Mesenchymal stem cell (in vitro differentiated cells and primary cell): Measurements from ENCODE around the gene REXO5.

ENCODE experiments used
- DNase-seq: peaks from one replicate; pipeline ENCODE4 v3.0.0-alpha.2; 2013
- H2AFZ ChIP-seq: one replicate; pipeline ENCODE4 v1.6.1; 2013; ENCODE audit warnings: low read depth, mild to moderate bottlenecking, control low read depth, inconsistent platforms, low read length, moderate library complexity
- H2AK5ac ChIP-seq: 2 replicates; pipeline ENCODE4 v1.6.1; 2013; ENCODE audit warnings: low read length, moderate library complexity, mild to moderate bottlenecking, inconsistent platforms; ENCODE audit not compliant: severe bottlenecking
- H2BK120ac ChIP-seq: one replicate; pipeline ENCODE4 v1.6.1; 2013; ENCODE audit warnings: low read depth, mild to moderate bottlenecking, inconsistent platforms, low read length, moderate library complexity
- H2BK12ac ChIP-seq, 2 experiments: one replicate each; pipeline ENCODE4 v1.6.1; 2013; ENCODE audit warnings: inconsistent platforms in 2 of 2, low read length in 2 of 2, mild to moderate bottlenecking in 2 of 2, moderate library complexity in 2 of 2, control low read depth in 1 of 2
- H2BK15ac ChIP-seq: one replicate; pipeline ENCODE4 v1.6.1; 2013; ENCODE audit warnings: mild to moderate bottlenecking, low read depth, inconsistent platforms; ENCODE audit not compliant: poor library complexity, severe bottlenecking
- H2BK5ac ChIP-seq: 2 replicates; pipeline ENCODE4 v1.6.1; 2013; ENCODE audit warnings: low read depth, mild to moderate bottlenecking, low read length, control low read depth, inconsistent platforms; ENCODE audit not compliant: poor library complexity, severe bottlenecking
- H3K14ac ChIP-seq, 2 experiments: one replicate each; pipeline ENCODE4 v1.6.1; 2013; ENCODE audit warnings: inconsistent platforms in 2 of 2, low read length in 2 of 2, control low read depth in 1 of 2, mild to moderate bottlenecking in 1 of 2, moderate library complexity in 1 of 2
- H3K18ac ChIP-seq, 2 experiments: one replicate each; pipeline ENCODE4 v1.6.1; 2013; ENCODE audit warnings: inconsistent platforms in 2 of 2, low read length in 2 of 2, control low read depth in 1 of 2, low read depth in 1 of 2, mild to moderate bottlenecking in 1 of 2
- H3K23ac ChIP-seq, 2 experiments: one replicate each; pipeline ENCODE4 v1.6.1; 2013; ENCODE audit warnings: inconsistent platforms in 2 of 2, low read length in 2 of 2, mild to moderate bottlenecking in 2 of 2, moderate library complexity in 2 of 2, control low read depth in 1 of 2
- H3K27ac ChIP-seq: 2 replicates; pipeline ENCODE4 v1.5.1; 2013; ENCODE audit warnings: mild to moderate bottlenecking, moderate library complexity, low read length, control low read depth, inconsistent platforms; ENCODE audit not compliant: poor library complexity, severe bottlenecking
- H3K27me3 ChIP-seq, 2 experiments: 2 replicates each; pipeline versions ENCODE4 v1.6.1 to v1.7.0; 2013; ENCODE audit warnings: low read length in 2 of 2, mild to moderate bottlenecking in 2 of 2, moderate library complexity in 2 of 2, control low read depth in 1 of 2, inconsistent platforms in 1 of 2; ENCODE audit not compliant: control insufficient read depth in 1 of 2, insufficient read depth in 1 of 2
- H3K36me3 ChIP-seq, 2 experiments: 2 replicates each; pipeline versions ENCODE4 v1.6.1 to v1.7.0; 2013; ENCODE audit warnings: low read length in 2 of 2, control low read depth in 1 of 2, inconsistent platforms in 1 of 2, low read depth in 1 of 2, mild to moderate bottlenecking in 1 of 2; ENCODE audit not compliant: insufficient read depth in 2 of 2, control insufficient read depth in 1 of 2
- H3K4ac ChIP-seq, 2 experiments: one replicate each; pipeline ENCODE4 v1.6.1; 2013; ENCODE audit warnings: inconsistent platforms in 2 of 2, low read length in 2 of 2, mild to moderate bottlenecking in 2 of 2, moderate library complexity in 2 of 2, control low read depth in 1 of 2, low read depth in 1 of 2
- H3K4me1 ChIP-seq: 2 replicates; pipeline ENCODE4 v1.6.1; 2013; ENCODE audit warnings: low read depth, low read length, control low read depth; ENCODE audit not compliant: control insufficient read depth, insufficient read depth
- H3K4me2 ChIP-seq: 2 replicates; pipeline ENCODE4 v1.6.1; 2013; ENCODE audit warnings: low read length, mild to moderate bottlenecking, inconsistent platforms; ENCODE audit not compliant: poor library complexity, severe bottlenecking
- H3K4me3 ChIP-seq, 2 experiments: 2 replicates each; pipeline versions ENCODE4 v1.5.1 to v1.7.0; 2013; ENCODE audit warnings: low read length in 2 of 2, mild to moderate bottlenecking in 2 of 2, control low read depth in 1 of 2, low read depth in 1 of 2; ENCODE audit not compliant: insufficient read depth in 1 of 2
- H3K79me1 ChIP-seq: replicated peaks from 2 replicates; pipeline ENCODE4 v1.6.1; 2013; ENCODE audit warnings: mild to moderate bottlenecking, control low read depth, low read length, inconsistent platforms; ENCODE audit not compliant: poor library complexity, severe bottlenecking
- H3K9ac ChIP-seq: 2 replicates; pipeline ENCODE4 v1.7.0; 2013; ENCODE audit warnings: mild to moderate bottlenecking, low read length, moderate library complexity
- H3K9me3 ChIP-seq: 2 replicates; pipeline ENCODE4 v1.7.0; 2013; ENCODE audit warnings: mild to moderate bottlenecking, low read length; ENCODE audit not compliant: control insufficient read depth
- H4K8ac ChIP-seq: one replicate; pipeline ENCODE4 v1.6.1; 2013; ENCODE audit warnings: inconsistent platforms, mild to moderate bottlenecking, low read length, moderate library complexity
- H4K91ac ChIP-seq: one replicate; pipeline ENCODE4 v1.6.1; 2013; ENCODE audit warnings: mild to moderate bottlenecking, low read length, inconsistent platforms
- WGBS: methylation state at CpG from one replicate; pipeline ENCODE4 v1.1.7; 2013; ENCODE audit warnings: mixed read lengths; 5-methylcytosine and 5-hydroxymethylcytosine counted together

The REXO5 gene

DNA sequence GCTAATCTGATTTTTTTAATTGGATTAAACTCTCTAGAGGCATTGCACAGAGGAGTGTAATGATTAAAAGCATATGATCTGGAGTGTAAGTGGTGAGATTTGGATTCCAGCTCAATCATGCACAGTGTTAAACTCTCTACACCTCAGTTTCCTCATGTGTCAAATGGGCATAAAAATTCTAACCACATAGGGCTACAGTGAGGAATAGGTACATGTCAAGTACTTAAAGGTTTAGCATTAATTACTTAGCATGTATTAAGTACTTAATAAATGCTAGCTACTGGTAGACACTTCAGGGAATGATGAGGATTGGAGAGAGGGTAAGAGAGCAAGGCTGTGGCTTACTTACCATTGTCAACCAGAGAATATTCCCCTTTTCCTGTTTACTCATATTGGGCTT is 17.2 kb upstream of the REXO5 start:
- Histone ChIP-seq H3K18ac (no peak overlapping the region), H2AK5ac (no peak overlapping the region), H3K4me1 (peaks cover 1% of the 10 kb centered on the region), H3K4me3 (no peak overlapping the region), H2AFZ (no peak overlapping the region), H2BK12ac (no peak overlapping the region), H3K27ac (no peak overlapping the region), H2BK15ac (no peak overlapping the region), H3K27me3 (no peaks in the 10 kb centered on the region), H4K91ac (no peak overlapping the region), H3K36me3 (no peaks in the 10 kb centered on the region), H2BK5ac (no peak overlapping the region), H3K9ac (no peak overlapping the region), H3K9me3 (no peaks in the 10 kb centered on the region), H4K8ac (no peak overlapping the region), H2BK120ac (no peak overlapping the region), H3K79me1 (no peaks in the 10 kb centered on the region), H3K4ac (no peak overlapping the region), H3K14ac (no peak overlapping the region), H3K4me2 (no peak overlapping the region), H3K23ac (no peak overlapping the region)
- no peak for DNase-seq

DNA sequence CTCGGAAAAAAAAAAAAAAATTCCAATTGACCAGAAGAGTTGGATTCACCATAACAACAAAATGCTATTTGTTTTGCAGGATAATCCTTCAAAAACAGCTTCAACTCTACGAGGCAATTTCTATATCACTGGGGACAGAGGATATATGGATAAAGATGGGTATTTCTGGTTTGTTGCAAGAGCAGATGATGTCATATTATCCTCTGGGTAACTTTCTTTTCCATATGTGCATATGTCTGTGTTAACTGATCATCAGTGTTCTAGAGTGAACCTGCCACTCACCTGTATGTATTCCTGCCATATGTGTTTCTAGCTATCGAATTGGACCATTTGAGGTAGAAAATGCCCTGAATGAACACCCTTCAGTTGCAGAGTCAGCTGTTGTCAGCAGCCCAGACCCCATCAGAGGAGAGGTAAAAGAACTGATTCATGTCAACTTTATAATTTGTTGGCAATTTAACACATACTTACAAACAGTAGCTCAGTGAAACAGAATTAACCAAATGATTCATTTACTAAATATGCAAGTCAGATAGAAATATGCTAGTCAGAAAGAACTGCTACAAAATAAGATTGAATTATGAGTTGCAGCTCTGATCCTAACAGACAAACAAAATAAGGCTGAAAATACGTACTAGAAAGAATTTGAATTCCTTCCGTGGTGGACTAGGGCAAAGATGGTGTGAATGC is 14.3 kb upstream of the REXO5 start:
- 92% methylated on average over 5 of the region's 5 CpGs for WGBS
- no peak overlapping the region for H3K4ac ChIP-seq
- H2BK15ac ChIP-seq: no peak overlapping the region
- H2BK12ac ChIP-seq: no peak overlapping the region
- no peak overlapping the region for H3K4me2 ChIP-seq
- H3K9me3 ChIP-seq: no peaks in the 10 kb centered on the region
- no peak overlapping the region for H3K14ac ChIP-seq
- H3K79me1 ChIP-seq: no peaks in the 10 kb centered on the region
- no peak overlapping the region for H2AK5ac ChIP-seq
- H2AFZ ChIP-seq: no peak overlapping the region
- H3K9ac ChIP-seq: no peak overlapping the region
- DNase-seq: no peak
- H3K18ac ChIP-seq: no peak overlapping the region
- H3K27ac ChIP-seq: no peak overlapping the region
- H3K36me3 ChIP-seq: peaks cover 0 to 8% of the 10 kb centered on the region in 2 experiments
- no peak overlapping the region for H2BK120ac ChIP-seq
- H3K23ac ChIP-seq: no peak overlapping the region
- H3K4me3 ChIP-seq: no peak overlapping the region
- H3K4me1 ChIP-seq: peaks cover 1% of the 10 kb centered on the region
- no peak overlapping the region for H4K8ac ChIP-seq
- H4K91ac ChIP-seq: no peak overlapping the region
- no peak overlapping the region for H2BK5ac ChIP-seq
- no peaks in the 10 kb centered on the region for H3K27me3 ChIP-seq

DNA sequence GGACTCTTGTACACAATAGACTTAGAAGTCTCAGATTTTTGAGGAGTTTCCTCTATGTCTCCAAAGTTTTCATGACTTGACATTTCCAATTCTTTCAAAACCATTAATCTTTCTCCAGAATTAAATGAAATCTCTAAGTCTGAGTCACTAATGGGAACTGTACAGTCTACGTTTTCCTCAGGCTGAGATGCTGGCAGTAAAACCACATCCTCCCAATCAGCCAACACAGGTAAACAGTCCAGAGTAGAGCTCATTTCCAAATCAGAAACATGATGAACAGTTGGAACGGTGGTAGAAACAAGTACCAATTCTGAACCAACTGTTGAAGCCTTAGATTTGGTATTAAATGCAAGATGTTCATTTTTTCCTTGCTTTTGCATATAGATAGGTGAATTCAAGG is 8.0 kb upstream of the REXO5 start:
- Histone ChIP-seq H2BK120ac (no peak overlapping the region), H2BK5ac (no peak overlapping the region), H3K18ac (no peak overlapping the region), H3K9me3 (no peaks in the 10 kb centered on the region), H3K23ac (no peak overlapping the region), H4K8ac (no peak overlapping the region), H2AFZ (no peak overlapping the region), H3K27me3 (no peaks in the 10 kb centered on the region), H4K91ac (no peak overlapping the region), H3K4me2 (no peak overlapping the region), H3K4me3 (no peak overlapping the region), H3K27ac (no peak overlapping the region), H3K14ac (no peak overlapping the region), H3K9ac (no peak overlapping the region), H2BK15ac (no peak overlapping the region), H3K4me1 (no peaks in the 10 kb centered on the region), H3K4ac (no peak overlapping the region), H3K36me3 (peaks cover 0 to 37% of the 10 kb centered on the region in 2 experiments), H3K79me1 (no peaks in the 10 kb centered on the region), H2AK5ac (no peak overlapping the region), H2BK12ac (no peak overlapping the region)
- no peak for DNase-seq
- WGBS: 82% methylated on average over 2 of the region's 2 CpGs

DNA sequence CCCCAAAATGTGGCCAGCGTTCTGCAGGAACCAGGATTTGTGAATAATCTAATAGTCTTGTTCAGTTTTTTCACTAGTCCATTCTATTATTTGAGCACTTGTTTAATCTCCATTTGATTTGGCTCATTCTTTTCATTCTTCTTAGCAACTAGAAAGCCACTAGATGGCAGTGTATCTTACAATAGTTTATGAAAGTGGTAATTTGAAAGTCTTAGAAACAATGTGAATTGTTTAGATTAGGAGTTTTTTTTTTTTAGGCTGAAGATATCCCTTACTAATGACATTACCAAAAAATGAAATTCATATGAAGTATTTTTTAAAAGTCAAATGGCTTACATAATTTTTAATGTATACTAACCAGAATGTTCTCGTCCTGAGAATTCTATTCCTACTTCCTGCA is 6.7 kb upstream of the REXO5 start:
- no CpG with 5 or more reads among the region's 2 CpGs for WGBS
- no peaks in the 10 kb centered on the region for H3K27me3 ChIP-seq
- H4K8ac ChIP-seq: no peak overlapping the region
- H3K4me2 ChIP-seq: no peak overlapping the region
- H3K4me1 ChIP-seq: no peaks in the 10 kb centered on the region
- no peak overlapping the region for H3K4ac ChIP-seq
- peak; percentile 7 for DNase-seq
- H2BK5ac ChIP-seq: no peak overlapping the region
- no peak overlapping the region for H2BK12ac ChIP-seq
- no peak overlapping the region for H2BK120ac ChIP-seq
- H2AK5ac ChIP-seq: no peak overlapping the region
- H3K18ac ChIP-seq: no peak overlapping the region
- no peak overlapping the region for H3K9ac ChIP-seq
- no peaks in the 10 kb centered on the region for H3K79me1 ChIP-seq
- H3K23ac ChIP-seq: no peak overlapping the region
- no peak overlapping the region for H4K91ac ChIP-seq
- no peaks in the 10 kb centered on the region for H3K9me3 ChIP-seq
- H2AFZ ChIP-seq: no peak overlapping the region
- no peak overlapping the region for H2BK15ac ChIP-seq
- H3K4me3 ChIP-seq: no peak overlapping the region
- H3K14ac ChIP-seq: no peak overlapping the region
- H3K36me3 ChIP-seq: peaks cover 0 to 37% of the 10 kb centered on the region in 2 experiments
- no peak overlapping the region for H3K27ac ChIP-seq
